Activated B cell treated with CpG ODN at 0.5 μM for 24 hours (primary cell): ENCODE results near the gene FABP7. TPM values are rescaled to one million over a fixed set of nuclear protein-coding genes. Genes with fewer than 3 reads are reported as not detected.
"Not testable (repeated sequence)": the region's sequence is repeated elsewhere in the genome, so short reads cannot be mapped to it uniquely, and the experiment has no call there.

Experiments used
- ATAC-seq: fragments of 200-7000 bp; cut with Tn5 transposase; one replicate; pipeline ENCODE4 v1.10.0; 2021; ENCODE audit warnings: low read depth, mild to moderate bottlenecking, moderate library complexity
- CTCF ChIA-PET: fragments of 350-600 bp; sonication (Branson Sonifier 250); formaldehyde crosslinking; loops from one replicate; lab custom pipeline; 2021; ENCODE audit warnings: antibody characterized with exemption; lab: Charles Lee
- POLR2A ChIA-PET: fragments of 350-600 bp; sonication (Branson Sonifier 250); formaldehyde crosslinking; loops from one replicate; lab custom pipeline; 2021; ENCODE audit warnings: antibody characterized with exemption; lab: Charles Lee
- DNase-seq: peaks from one replicate; pipeline ENCODE4 v3.0.0; 2022
- H3K27ac Mint-ChIP-seq: one replicate; pipeline ENCODE4 v1.8.0; 2020; ENCODE audit warnings: mixed read lengths
- H3K27me3 Mint-ChIP-seq: one replicate; pipeline ENCODE4 v1.8.0; 2021; ENCODE audit warnings: mixed read lengths
- H3K36me3 Mint-ChIP-seq: one replicate; pipeline ENCODE4 v1.8.0; 2021; ENCODE audit warnings: low read depth, mixed read lengths
- H3K4me1 Mint-ChIP-seq: one replicate; pipeline ENCODE4 v1.8.0; 2021; ENCODE audit warnings: mixed read lengths
- H3K4me3 Mint-ChIP-seq: one replicate; pipeline ENCODE4 v1.8.0; 2020; ENCODE audit warnings: mild to moderate bottlenecking, mixed read lengths
- H3K9me3 Mint-ChIP-seq: one replicate; pipeline ENCODE4 v1.8.0; 2020; ENCODE audit warnings: mixed read lengths
- CTCF ChIP-seq: fragments of 200-600 bp; IDR thresholded peaks from one replicate; pipeline ENCODE4 v1.8.0; 2022; ENCODE audit warnings: antibody characterized with exemption, mild to moderate bottlenecking
- intact Hi-C: fragments of 100-400 bp; cut with micrococcal nuclease; formaldehyde crosslinking; loops from one replicate; pipeline ENCODE4 v1.15.1; 2024
- total RNA-seq: library from RNA; stranded (reverse); gene quantifications from 2 replicates; pipeline ENCODE4 v1.2.3, GENCODE V29; 2022

FABP7 gene
- total RNA-seq, 1 donor from 2014 or later: not detected

DNA sequence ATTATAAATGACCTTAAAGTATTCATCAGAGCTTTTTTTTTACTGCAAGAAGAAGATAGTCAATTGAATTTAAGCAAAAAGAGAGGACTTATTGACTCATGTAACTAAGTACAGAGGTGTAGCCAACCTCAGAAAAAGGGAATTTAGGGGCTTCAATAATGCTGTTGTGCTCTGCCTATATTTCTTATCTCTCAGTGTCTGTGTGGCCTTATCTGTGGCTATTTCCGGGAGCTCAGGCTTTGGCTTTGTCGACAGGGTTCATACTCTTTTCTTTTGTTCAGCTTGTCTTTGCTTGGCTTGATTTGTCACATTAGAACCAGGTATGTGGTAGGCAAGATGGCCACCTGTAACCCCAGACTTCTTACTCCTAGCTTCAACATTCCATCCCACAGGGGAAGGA is 38.6 kb upstream of the FABP7 start:
- Mint-ChIP-seq H3K4me1 (no peaks in the 10 kb centered on the region), H3K4me3 (no peak overlapping the region), H3K27me3 (peaks cover 2% of the 10 kb centered on the region), H3K27ac (no peak overlapping the region), H3K9me3 (no peaks in the 10 kb centered on the region), H3K36me3 (no peaks in the 10 kb centered on the region)
- ChIA-PET CTCF (interaction anchor here (1.7 kb wide), 1 partner anchor 98 kb away, joined by 7 read pairs; no protein-coding TSS in a partner anchor), POLR2A (no interaction called here)
- intact Hi-C loops: loop anchor here (10.0 kb wide), 1 partner anchor 1406 kb away; the partner anchor contains the start of gene TBC1D32
- TF ChIP-seq CTCF: no peak
- ATAC-seq (no peak), DNase-seq (no peak)

DNA sequence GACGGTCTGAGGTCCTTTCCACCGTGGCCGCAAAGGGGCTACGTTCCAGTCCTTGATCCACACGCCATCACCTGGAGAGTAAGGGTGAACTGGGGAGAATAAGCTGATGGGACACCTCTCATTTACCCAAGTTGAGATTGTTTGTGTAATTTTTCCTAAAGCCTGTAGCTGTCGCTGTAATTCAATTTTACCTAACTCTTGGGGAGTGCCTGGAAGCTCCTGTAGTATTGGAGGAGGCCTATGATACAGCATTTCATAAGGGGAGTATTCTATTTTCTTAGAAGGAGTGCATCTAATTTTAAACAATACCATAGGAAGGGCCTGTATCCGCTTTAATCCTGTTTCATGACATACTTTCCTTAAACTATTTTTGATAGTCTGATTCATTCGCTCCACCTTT is 35.3 kb upstream of the FABP7 start:
- H3K4me3 Mint-ChIP-seq, H3K9me3 Mint-ChIP-seq, ATAC-seq, H3K4me1 Mint-ChIP-seq, H3K27ac Mint-ChIP-seq, POLR2A ChIA-PET, H3K27me3 Mint-ChIP-seq, DNase-seq, H3K36me3 Mint-ChIP-seq: not testable (repeated sequence)
- CTCF ChIA-PET: interaction anchor here (0.8 to 2.6 kb wide), 3 partner anchors 13 to 95 kb away, joined by 3 to 25 read pairs (median 3); no protein-coding TSS in a partner anchor
- intact Hi-C loops: loop anchor here (1.0 to 10.0 kb wide), 2 partner anchors 95 to 1409 kb away; partner anchors contain the start of gene TBC1D32

- H3K9me3 Mint-ChIP-seq, H3K27ac Mint-ChIP-seq, ATAC-seq, H3K4me3 Mint-ChIP-seq, POLR2A ChIA-PET, DNase-seq, H3K27me3 Mint-ChIP-seq, H3K36me3 Mint-ChIP-seq: not testable (repeated sequence)
- intact Hi-C loops: loop anchor here (1.0 to 10.0 kb wide), 2 partner anchors 94 to 1410 kb away; partner anchors contain the start of gene TBC1D32
- H3K4me1 Mint-ChIP-seq: peaks cover 16% of the 10 kb centered on the region
- CTCF ChIA-PET: interaction anchor here (0.8 to 2.6 kb wide), 3 partner anchors 13 to 94 kb away, joined by 3 to 25 read pairs (median 3); no protein-coding TSS in a partner anchor
Observed at GRCh38 chr6:122744856-122745255, 34.7 kb upstream of the FABP7 start.

DNA sequence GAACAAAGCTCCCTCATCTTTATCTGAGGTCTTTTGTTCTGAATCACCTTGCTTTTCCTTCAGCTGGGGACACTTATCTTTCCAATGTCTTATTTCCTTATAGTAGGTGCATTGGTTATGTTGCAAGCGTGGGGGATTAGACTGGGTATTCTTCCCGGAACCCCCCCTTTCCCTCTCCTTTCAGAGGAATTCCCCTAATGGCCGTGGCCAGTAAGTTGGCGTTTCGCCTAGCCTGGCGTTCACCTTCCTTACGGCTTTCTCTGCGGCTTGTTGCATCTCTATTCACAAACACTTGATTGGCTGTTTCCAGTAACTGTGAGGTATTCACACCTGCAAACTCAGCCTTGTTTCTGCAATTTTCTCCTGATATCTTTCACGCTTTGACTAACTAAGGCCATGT is 32.8 kb upstream of the FABP7 start:
- Mint-ChIP-seq H3K36me3 (no peaks in the 10 kb centered on the region), H3K4me1 (peaks cover 27% of the 10 kb centered on the region), H3K27me3 (no peaks in the 10 kb centered on the region), H3K9me3 (no peaks in the 10 kb centered on the region), H3K27ac (no peak overlapping the region), H3K4me3 (no peak overlapping the region)
- TF ChIP-seq CTCF: no peak
- CTCF ChIA-PET: no interaction called here
- ATAC-seq (no peak), DNase-seq (no peak)
- POLR2A ChIA-PET: no interaction called here
- intact Hi-C loops: loop anchor here (10.0 kb wide), 1 partner anchor 1412 kb away; the partner anchor contains the start of gene TBC1D32

GRCh38 chr6:122747573-122747972 is 31.9 kb upstream of the FABP7 start:
- peak overlapping the region; percentile 21 for H3K4me3 Mint-ChIP-seq
- ChIA-PET POLR2A (no interaction called here), CTCF (no interaction called here)
- intact Hi-C loops: loop anchor here (10.0 kb wide), 1 partner anchor 1413 kb away; the partner anchor contains the start of gene TBC1D32
- H3K9me3 Mint-ChIP-seq: no peaks in the 10 kb centered on the region
- H3K27ac Mint-ChIP-seq: peak overlapping the region; percentile 32
- ATAC-seq: peak; percentile 31
- H3K27me3 Mint-ChIP-seq: no peaks in the 10 kb centered on the region
- no peak for TF ChIP-seq CTCF
- H3K4me1 Mint-ChIP-seq: peaks cover 35% of the 10 kb centered on the region
- no peak for DNase-seq
- H3K36me3 Mint-ChIP-seq: no peaks in the 10 kb centered on the region

DNA sequence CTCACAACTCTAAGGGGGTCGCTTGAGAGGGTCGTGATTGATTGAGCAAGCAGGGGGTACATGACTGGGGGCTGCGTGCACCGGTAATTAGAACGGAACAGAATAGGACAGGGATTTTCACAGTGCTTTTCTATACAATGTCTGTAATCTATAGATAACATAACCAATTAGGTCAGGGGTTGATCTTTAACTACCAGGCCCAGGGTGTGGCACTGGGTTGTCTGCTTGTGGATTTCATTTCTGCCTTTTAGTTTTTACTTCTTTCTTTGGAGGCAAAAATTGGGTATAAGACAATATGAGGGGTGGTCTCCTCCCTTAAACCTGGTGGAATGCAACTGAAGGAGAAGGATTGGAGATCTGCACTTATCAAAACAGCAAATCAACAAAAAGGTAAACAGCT is 30.6 kb upstream of the FABP7 start:
- DNase-seq, H3K4me3 Mint-ChIP-seq, H3K36me3 Mint-ChIP-seq, H3K9me3 Mint-ChIP-seq, H3K27ac Mint-ChIP-seq, ATAC-seq, H3K27me3 Mint-ChIP-seq, CTCF ChIA-PET: not testable (repeated sequence)
- H3K4me1 Mint-ChIP-seq: peaks cover 44% of the 10 kb centered on the region
- POLR2A ChIA-PET: interaction anchor here (0.6 kb wide), 1 partner anchor 349 kb away, joined by 3 read pairs; the partner anchor contains the start of gene HSF2
- intact Hi-C loops: loop anchor here (10.0 kb wide), 1 partner anchor 1414 kb away; the partner anchor contains the start of gene TBC1D32
